H1 (cell line): ENCODE results near the gene SSBP3. TPM values are rescaled to one million over a fixed set of nuclear protein-coding genes. Genes with fewer than 3 reads are reported as not detected.

Source experiments
- CTCF ChIA-PET: fragments of 300-600 bp; sonication (Branson Sonifier 250); formaldehyde crosslinking; loops from one replicate; lab custom pipeline; 2021; ENCODE audit not compliant: partially characterized antibody; lab: Charles Lee
- POLR2A ChIA-PET: fragments of 300-600 bp; sonication (Branson Sonifier 250); formaldehyde crosslinking; loops from one replicate; lab custom pipeline; 2021; ENCODE audit warnings: inconsistent platforms; ENCODE audit not compliant: partially characterized antibody; lab: Charles Lee
- DNase-seq, 2 experiments: peaks; one replicate each; pipeline versions ENCODE4 v3.0.0 to v3.0.0-alpha.2; 2010 to 2022; ENCODE audit warnings: low spot score in 2 of 2, low read depth in 1 of 2, mixed read lengths in 1 of 2
- FAIRE-seq: peaks from 2 replicates; lab custom pipeline; 2011; peaks lifted over from hg19 to GRCh38; lab: Jason Lieb, UNC
- H2AFZ ChIP-seq: 2 replicates; pipeline ENCODE4 v1.8.1; 2012; ENCODE audit warnings: low read length, inconsistent platforms
- H2AK5ac ChIP-seq: 2 replicates; pipeline ENCODE4 v1.6.1; 2013; ENCODE audit warnings: low read depth, low read length
- H2BK120ac ChIP-seq: replicated peaks from 2 replicates; pipeline ENCODE3; 2013; ENCODE audit warnings: low read depth, low read length, inconsistent platforms
- H2BK12ac ChIP-seq: 2 replicates; pipeline ENCODE4 v1.6.1; 2013; ENCODE audit warnings: low read depth, low read length
- H2BK15ac ChIP-seq: 2 replicates; pipeline ENCODE4 v1.6.1; 2013; ENCODE audit warnings: low read length
- H2BK20ac ChIP-seq: 2 replicates; pipeline ENCODE4 v1.6.1; 2013; ENCODE audit warnings: low read length
- H2BK5ac ChIP-seq: 2 replicates; pipeline ENCODE4 v1.6.1; 2013; ENCODE audit warnings: low read depth, low read length
- H3K14ac ChIP-seq: 2 replicates; pipeline ENCODE4 v1.6.1; 2013; ENCODE audit warnings: inconsistent platforms; ENCODE audit not compliant: insufficient read length
- H3K18ac ChIP-seq: 2 replicates; pipeline ENCODE4 v1.6.1; 2013; ENCODE audit warnings: low read length; ENCODE audit errors: extremely low read depth
- H3K23ac ChIP-seq: 2 replicates; pipeline ENCODE4 v1.6.1; 2013; ENCODE audit warnings: inconsistent platforms; ENCODE audit not compliant: insufficient read length
- H3K23me2 ChIP-seq: 2 replicates; pipeline ENCODE4 v1.6.1; 2013; ENCODE audit warnings: low read depth, low read length
- H3K27ac ChIP-seq: 2 replicates; pipeline ENCODE4 v1.6.1; 2011; ENCODE audit warnings: low read depth, low read length, inconsistent platforms
- H3K27me3 ChIP-seq, 4 experiments: replicated peaks in 1 of 4; 1 replicate in 1 of 4; 2 replicates in 3 of 4; pipeline versions ENCODE4 v1.6.1 to v1.8.1; 2011 to 2013; ENCODE audit warnings: low read length in 3 of 4, mild to moderate bottlenecking in 3 of 4, inconsistent platforms in 2 of 4, mixed read lengths in 2 of 4, moderate library complexity in 1 of 4; ENCODE audit not compliant: control insufficient read depth in 3 of 4, insufficient read depth in 3 of 4; ENCODE audit errors: extremely low read depth in 1 of 4
- H3K36me3 ChIP-seq, 4 experiments: 2 replicates each; pipeline versions ENCODE4 v1.6.1 to v1.8.1; 2011 to 2013; ENCODE audit warnings: mild to moderate bottlenecking in 4 of 4, low read length in 3 of 4, moderate library complexity in 2 of 4, control low read depth in 1 of 4, inconsistent platforms in 1 of 4; ENCODE audit not compliant: insufficient read depth in 4 of 4, control insufficient read depth in 2 of 4
- H3K4ac ChIP-seq: replicated peaks from 2 replicates; pipeline ENCODE3; 2013; ENCODE audit warnings: low read length, low read depth, mixed read lengths, inconsistent platforms; ENCODE audit not compliant: insufficient read length
- H3K4me1 ChIP-seq, 4 experiments: replicated peaks in 1 of 4; 1 replicate in 1 of 4; 2 replicates in 3 of 4; pipeline versions ENCODE4 v1.6.1 to v1.8.1; 2011 to 2013; ENCODE audit warnings: low read length in 3 of 4, inconsistent platforms in 2 of 4, mixed read lengths in 1 of 4; ENCODE audit not compliant: insufficient read depth in 4 of 4, control insufficient read depth in 3 of 4
- H3K4me2 ChIP-seq, 2 experiments: 2 replicates each; pipeline versions ENCODE4 v1.6.1 to v1.8.1; 2011 to 2013; ENCODE audit warnings: low read depth in 2 of 2, low read length in 2 of 2, control low read depth in 1 of 2, inconsistent platforms in 1 of 2, mild to moderate bottlenecking in 1 of 2; ENCODE audit not compliant: insufficient read depth in 1 of 2
- H3K4me3 ChIP-seq, 4 experiments: fragments of 200-600, 300-600 bp in 1 of 4; sonication (generic), shearing (Covaris generic), sonication (Bioruptor Twin) in 1 of 4; 2 replicates each; pipeline versions ENCODE4 v1.5.1 to v1.8.1; 2011 to 2016; ENCODE audit warnings: low read length in 4 of 4, low read depth in 3 of 4, control low read depth in 2 of 4, inconsistent platforms in 2 of 4, mild to moderate bottlenecking in 2 of 4, mixed read lengths in 1 of 4, moderate library complexity in 1 of 4; ENCODE audit not compliant: insufficient read depth in 2 of 4; ENCODE audit errors: extremely low read depth in 1 of 4
- H3K56ac ChIP-seq: replicated peaks from 2 replicates; pipeline ENCODE3; 2013; ENCODE audit warnings: low read depth, mild to moderate bottlenecking, mixed read lengths, low read length, inconsistent platforms; ENCODE audit not compliant: insufficient read length
- H3K79me1 ChIP-seq: 2 replicates; pipeline ENCODE4 v1.6.1; 2013; ENCODE audit warnings: low read depth, low read length, control low read depth
- H3K79me2 ChIP-seq, 2 experiments: 2 replicates each; pipeline versions ENCODE4 v1.6.1 to v1.8.1; 2012 to 2013; ENCODE audit warnings: low read length in 2 of 2, mild to moderate bottlenecking in 2 of 2, inconsistent platforms in 1 of 2; ENCODE audit not compliant: insufficient read depth in 2 of 2, control insufficient read depth in 1 of 2
- H3K9ac ChIP-seq, 4 experiments: replicated peaks in 1 of 4; 1 replicate in 1 of 4; 2 replicates in 3 of 4; pipeline versions ENCODE4 v1.6.1 to v1.8.1; 2011 to 2013; ENCODE audit warnings: low read depth in 3 of 4, low read length in 3 of 4, control low read depth in 2 of 4, mild to moderate bottlenecking in 2 of 4, moderate library complexity in 2 of 4, inconsistent platforms in 1 of 4; ENCODE audit errors: extremely low read depth in 1 of 4
- H3K9me3 ChIP-seq, 2 experiments: 2 replicates each; pipeline versions ENCODE4 v1.6.1 to v1.8.1; 2012 to 2013; ENCODE audit warnings: mild to moderate bottlenecking in 2 of 2, moderate library complexity in 2 of 2, control low read depth in 1 of 2, inconsistent platforms in 1 of 2, low read depth in 1 of 2, low read length in 1 of 2, mixed read lengths in 1 of 2; ENCODE audit not compliant: insufficient read depth in 2 of 2
- H4K20me1 ChIP-seq, 2 experiments: replicated peaks in 1 of 2; 2 replicates each; pipeline versions ENCODE3 to v1.8.1; 2011 to 2013; ENCODE audit warnings: inconsistent platforms in 2 of 2, low read length in 2 of 2, mild to moderate bottlenecking in 1 of 2; ENCODE audit not compliant: insufficient read depth in 2 of 2, control insufficient read depth in 1 of 2
- H4K5ac ChIP-seq: 2 replicates; pipeline ENCODE4 v1.6.1; 2013; ENCODE audit warnings: low read length, low read depth, mixed read lengths, inconsistent platforms; ENCODE audit not compliant: insufficient read length
- H4K8ac ChIP-seq: 2 replicates; pipeline ENCODE4 v1.8.0; 2013; ENCODE audit warnings: mild to moderate bottlenecking, moderate library complexity, low read length, inconsistent platforms; ENCODE audit not compliant: insufficient read depth; ENCODE audit errors: extremely low read depth
- H4K91ac ChIP-seq: replicated peaks from 2 replicates; pipeline ENCODE3; 2013; ENCODE audit warnings: low read length, mixed read lengths, inconsistent platforms; ENCODE audit not compliant: insufficient read length
- CHD1 ChIP-seq: IDR thresholded peaks from 2 replicates; pipeline ENCODE4 v1.6.1; 2012; ENCODE audit warnings: low read depth, low read length, improper control_type of control experiment
- CTBP2 ChIP-seq: IDR thresholded peaks from 2 replicates; pipeline ENCODE4 v1.7.0; 2011; ENCODE audit warnings: borderline replicate concordance, mild to moderate bottlenecking, moderate library complexity, mixed read lengths, low read length; ENCODE audit not compliant: insufficient read depth, insufficient read length
- KDM4A ChIP-seq: IDR thresholded peaks from one replicate; pipeline ENCODE4 v1.7.1; 2012; ENCODE audit warnings: low read depth, mild to moderate bottlenecking, moderate library complexity, low read length, inconsistent platforms; ENCODE audit not compliant: severe bottlenecking
- PHF8 ChIP-seq: fragments of 200-600 bp; sonication (generic); conservative IDR thresholded peaks from 2 replicates; pipeline ENCODE4 v1.7.1; 2012; ENCODE audit warnings: low read depth, mild to moderate bottlenecking, inconsistent platforms, low read length, moderate library complexity
- POLR2A ChIP-seq, 2 experiments: IDR thresholded peaks; 1 replicate in 1 of 2; 2 replicates in 1 of 2; pipeline ENCODE4 v1.6.1; 2011; ENCODE audit warnings: low read depth in 2 of 2, low read length in 2 of 2, mild to moderate bottlenecking in 2 of 2; ENCODE audit errors: control extremely low read depth in 1 of 2
- RAD21 ChIP-seq, 2 experiments: IDR thresholded peaks in 1 of 2; conservative IDR thresholded peaks in 1 of 2; 2 replicates each; pipeline ENCODE4 v1.6.1; 2011; ENCODE audit warnings: low read depth in 2 of 2, low read length in 2 of 2, improper control_type of control experiment in 1 of 2, inconsistent platforms in 1 of 2, mild to moderate bottlenecking in 1 of 2, moderate library complexity in 1 of 2
- TAF1 ChIP-seq: IDR thresholded peaks from 2 replicates; pipeline ENCODE4 v1.6.1; 2011; ENCODE audit warnings: mild to moderate bottlenecking, low read depth, low read length
- WGBS, 2 experiments: shearing (Covaris generic) in 1 of 2; methylation state at CpG; one replicate each; pipeline versions ENCODE4 v1.1.6 to v1.1.7; 2013 to 2015; ENCODE audit warnings: low lambda C conversion rate in 2 of 2, mixed read lengths in 2 of 2, inconsistent platforms in 1 of 2, low coverage in 1 of 2, missing lambda C conversion rate in 1 of 2; ENCODE audit not compliant: insufficient replicate concordance in 2 of 2, insufficient coverage in 1 of 2, insufficient read length in 1 of 2; ENCODE audit errors: extremely low coverage in 1 of 2, missing lambda C conversion rate in 1 of 2; 5-methylcytosine and 5-hydroxymethylcytosine counted together
- polyA plus RNA-seq, 7 experiments: library from polyadenylated mRNA; depleted of rRNA in 3 of 7; stranded (reverse) in 5 of 7; unstranded in 2 of 7; fragments of >200 nt in 5 of 7; fragments of 200-250 nt in 2 of 7; gene quantifications; 1 replicate in 5 of 7; 2 replicates in 1 of 7; 4 replicates in 1 of 7; pipeline versions ENCODE4 v1.2.1 to v1.2.3, GENCODE V29; 2011 to 2013; ENCODE audit warnings: missing spikeins in 2 of 7, mixed read lengths in 2 of 7
- total RNA-seq: library from RNA; stranded (reverse); fragmentation: NEBNext Ultra II Directional; extraction: Animal tissue kit (Norgen Biotek cat#: 25700); gene quantifications from 2 replicates; pipeline ENCODE4 v1.2.1, GENCODE V29; 2021
- TF ChIP-seq, protein P1 (sequence below): IDR thresholded peaks from 2 replicates; pipeline ENCODE4 v1.6.1; 2012; ENCODE audit warnings: inconsistent platforms

SSBP3 gene
- total and polyA plus RNA-seq, 2 of the 8 experiments (the other 6 are each of a cell fraction or from before 2014, with no cell fraction given) = 99.7 to 133 TPM

DNA sequence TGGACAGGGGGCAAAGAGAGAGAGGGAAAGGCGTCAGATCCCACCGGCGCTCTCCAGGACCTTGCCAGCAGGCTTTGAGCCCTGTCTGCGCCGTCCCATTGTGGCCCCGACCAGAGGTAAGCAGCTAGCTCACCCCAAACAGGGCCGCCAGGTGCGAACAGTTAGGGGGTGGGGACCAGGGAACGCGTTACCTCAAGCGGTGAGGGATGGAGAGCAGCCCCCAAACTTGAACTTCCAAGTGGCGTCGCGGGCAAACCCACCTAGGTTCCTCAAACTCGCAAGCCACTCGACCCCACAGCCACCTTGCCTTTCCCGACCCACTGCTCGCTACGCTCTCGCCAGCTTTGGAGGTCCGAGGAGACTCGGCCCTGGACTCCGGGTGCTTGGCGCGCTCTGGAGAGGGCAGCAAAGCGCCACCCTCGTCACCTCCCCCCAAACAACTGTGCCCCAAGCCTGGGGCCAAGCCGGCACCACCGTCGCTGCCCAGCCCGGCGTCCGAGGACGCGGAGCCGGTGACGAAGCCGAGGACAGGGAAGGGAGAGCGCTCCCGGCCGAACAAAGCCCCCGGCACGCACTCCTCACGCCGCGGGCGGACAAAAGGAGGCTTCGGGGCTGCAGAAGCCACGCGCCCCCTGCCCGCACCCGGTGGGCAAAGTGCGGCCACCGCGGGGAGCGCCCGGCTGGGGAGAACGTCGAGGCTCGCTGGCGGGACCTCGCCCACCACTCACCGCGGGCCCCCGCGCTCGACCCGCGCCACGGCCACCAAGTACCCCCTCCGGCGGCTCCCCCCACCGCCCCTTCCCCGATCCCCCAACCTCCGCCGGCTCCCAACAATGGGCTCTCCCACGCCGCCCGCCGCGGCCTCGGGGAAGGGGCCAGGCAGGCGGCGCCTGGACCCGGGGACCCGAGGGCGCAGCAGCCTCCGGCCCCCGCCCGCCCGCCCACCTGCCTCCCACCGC is 976 bp downstream of the SSBP3 start:
- Histone ChIP-seq H3K27me3 (no peaks in the 10 kb centered on the region), H3K9ac (peak overlapping the region; percentile 42 to 79 (median 70); a peak in 6 of 7 replicates), H2BK20ac (no peak overlapping the region), H3K36me3 (peaks cover 20 to 40% (median 26%) of the 10 kb centered on the region in 4 experiments), H3K23me2 (peaks cover 11% of the 10 kb centered on the region), H4K8ac (peak overlapping the region; percentile 82), H3K23ac (no peak overlapping the region), H3K4me1 (peaks cover 14 to 30% (median 22%) of the 10 kb centered on the region in 4 experiments), H2BK15ac (no peak overlapping the region), H4K91ac (no peak overlapping the region), H2BK120ac (no peak overlapping the region), H3K9me3 (no peaks in the 10 kb centered on the region), H3K18ac (peak overlapping the region; percentile 71), H3K79me1 (peaks cover 22% of the 10 kb centered on the region), H3K56ac (no peak overlapping the region), H2AK5ac (no peak overlapping the region), H3K14ac (no peak overlapping the region), H4K20me1 (peaks cover 16 to 35% of the 10 kb centered on the region in 2 experiments), H4K5ac (no peak overlapping the region), H3K4ac (no peak overlapping the region), H3K79me2 (peaks cover 22 to 53% of the 10 kb centered on the region in 2 experiments), H2BK12ac (0 out of 2 replicates have a peak overlapping the region, but pooled peaks have one; percentile 50), H3K4me3 (peak overlapping the region; percentile 75 to 90 (median 83)), H3K27ac (0 out of 2 replicates have a peak overlapping the region, but pooled peaks have one; percentile 28), H2BK5ac (peak overlapping the region; percentile 71; the same call in 1 of the 2 replicates), H3K4me2 (peak overlapping the region; percentile 67 to 100), H2AFZ (no peak overlapping the region)
- POLR2A ChIA-PET = interaction anchor here (0.7 to 5.8 kb wide), 19 partner anchors 11 to 185 kb away, joined by 3 to 216 read pairs (median 6); no protein-coding TSS in a partner anchor
- DNase-seq (no peak), FAIRE-seq (no peak)
- 4% methylated on average over 35 of the region's 92 CpGs; no CpG with 5 or more reads in 1 of the 2 experiments for whole genome bisulfite sequencing, 2 experiments
- CTCF ChIA-PET = interaction anchor here (0.6 to 3.1 kb wide), 10 partner anchors 9 to 169 kb away, joined by 3 to 11 read pairs (median 4); no protein-coding TSS in a partner anchor
- TF ChIP-seq KDM4A = peak; percentile 49
- no peak for TF ChIP-seq CTBP2
- TF ChIP-seq TAF1 = 0 out of 2 replicates have a peak, but pooled peaks have one; percentile 30
- TF ChIP-seq POLR2A (IDR thresholded peaks at IDR 0.05; ENCODE audit: control extremely low read depth in 1 of 2, low read depth in 2 of 2, low read length in 2 of 2) = peak in 1 of 2 experiments; percentile 35; a peak in 1 of 3 replicates
- TF ChIP-seq PHF8 = peak; percentile 31; the same call in 1 of the 2 replicates
- no peak for TF ChIP-seq CHD1
- TF ChIP-seq, protein P1, sequence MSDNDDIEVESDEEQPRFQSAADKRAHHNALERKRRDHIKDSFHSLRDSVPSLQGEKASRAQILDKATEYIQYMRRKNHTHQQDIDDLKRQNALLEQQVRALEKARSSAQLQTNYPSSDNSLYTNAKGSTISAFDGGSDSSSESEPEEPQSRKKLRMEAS = peak; percentile 25; the same call in 1 of the 2 replicates
- TF ChIP-seq RAD21 (IDR thresholded peaks at IDR 0.05 in 1 of 2, conservative IDR thresholded peaks at IDR 0.05 in 1 of 2; ENCODE audit: low read depth in 2 of 2, low read length in 2 of 2) = peak in 1 of 2 experiments; percentile 17; a peak in 1 of 4 replicates
